RPMI7951 (cell line): ENCODE measurements around the gene NHLRC1. TPM values are rescaled to one million over a fixed set of nuclear protein-coding genes. Genes with fewer than 3 reads are reported as not detected.
"Not testable (repeated sequence)": the region's sequence is repeated elsewhere in the genome, so short reads cannot be mapped to it uniquely, and the experiment has no call there.

ENCODE experiments used
- DNase-seq: peaks from one replicate; pipeline ENCODE4 v3.0.0-alpha.2; 2012; ENCODE audit warnings: low read depth
- total RNA-seq: library from RNA; depleted of rRNA; stranded (reverse); fragments of >200 nt; shearing (Covaris generic); gene quantifications from 2 replicates; pipeline ENCODE4 v1.2.3, GENCODE V29; 2014; rRNA removed

NHLRC1 gene
- total RNA-seq = 2.1 and 2.2 TPM in 2 replicates

DNA sequence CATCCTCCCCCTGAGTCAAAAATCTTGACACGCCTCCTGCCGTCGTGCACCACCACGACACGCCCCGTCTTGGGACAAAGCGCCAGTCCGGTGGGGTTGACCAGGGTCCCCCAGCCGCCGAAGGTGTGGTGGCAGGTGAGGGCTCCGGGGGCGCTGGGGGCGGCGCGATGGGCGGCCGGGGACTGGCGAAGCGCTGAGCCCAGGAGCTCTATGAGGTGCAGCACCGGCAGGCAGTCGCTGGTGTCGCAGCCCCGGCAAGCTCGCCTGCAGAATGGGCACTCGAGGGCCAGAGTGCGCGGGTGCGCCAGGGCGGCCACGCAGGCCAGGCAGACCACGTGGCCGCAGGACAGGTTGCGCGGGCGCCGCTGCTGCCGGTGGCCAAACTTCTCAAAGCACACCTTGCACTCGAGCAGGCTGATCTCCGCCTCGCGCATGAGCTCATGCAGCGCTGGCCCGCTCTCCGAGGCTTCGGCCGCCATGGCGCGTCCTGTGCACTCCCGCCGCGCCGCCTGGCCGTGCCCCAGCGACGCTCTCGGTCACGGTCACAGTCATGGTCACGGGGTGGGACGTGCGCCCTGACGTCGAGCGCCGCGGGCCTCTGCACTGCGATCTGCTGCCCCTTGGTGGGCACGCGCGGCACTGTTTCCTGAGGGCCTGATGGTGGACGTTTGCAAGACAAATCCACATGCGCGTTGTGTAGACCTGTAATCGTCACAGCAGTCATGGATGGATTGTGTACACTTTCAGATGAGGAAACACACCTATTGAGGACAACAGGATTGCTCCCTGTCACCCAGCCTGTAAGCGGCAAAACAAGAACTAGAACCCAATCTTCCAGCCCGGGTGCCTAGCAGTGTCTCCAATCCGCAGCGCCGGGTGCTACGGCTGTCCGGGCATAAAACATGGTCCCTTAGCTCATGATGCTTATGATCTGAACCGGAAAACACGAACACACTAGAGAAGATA, at the start of gene NHLRC1:
Gene NHLRC1 (minus strand): TSS at position 550 of the 966 bp plus-strand sequence. CDS start 71 bp downstream, at position 479.
- peak; percentile 87 for DNase-seq

GRCh38 chr6:18171871-18172270, 49.4 kb upstream of the NHLRC1 start:
- DNase-seq = no peak

- DNase-seq = no peak
Measured at GRCh38 chr6:18168264-18168663, 45.8 kb upstream of the NHLRC1 start.

DNA sequence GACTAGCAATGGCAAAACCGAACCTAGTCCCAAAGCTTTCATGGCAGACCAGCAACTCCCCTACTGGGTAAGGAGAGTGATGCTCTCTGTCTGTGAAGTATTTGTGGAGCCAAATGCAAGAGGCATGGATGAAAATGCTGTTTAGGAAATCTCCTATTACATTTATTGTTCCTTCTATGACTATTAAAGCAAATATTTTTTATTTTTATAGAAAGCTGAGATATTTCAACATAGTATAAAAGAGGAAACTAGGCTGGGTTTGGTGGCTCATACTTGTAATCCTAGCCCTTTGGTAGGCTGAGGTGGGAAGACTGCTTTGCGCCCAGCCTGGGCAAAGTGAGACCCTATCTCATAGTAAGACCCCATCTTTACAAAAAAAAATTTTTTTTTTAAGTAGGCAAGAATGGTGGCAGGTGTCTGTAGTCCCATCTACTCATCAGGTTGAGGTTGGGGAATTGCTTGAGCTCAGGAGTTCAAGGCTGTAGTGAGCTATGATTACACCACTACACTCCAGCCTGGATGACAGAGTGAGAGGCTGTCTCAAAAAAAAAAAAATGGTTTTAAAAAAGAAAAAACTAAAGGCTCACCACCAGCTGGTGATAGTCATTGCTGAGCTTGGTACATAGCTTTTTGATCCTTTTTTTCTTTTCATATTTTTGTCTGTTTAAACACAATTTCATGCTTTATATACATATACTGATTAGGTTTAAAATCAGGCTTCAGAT, 44.0 kb upstream of the NHLRC1 start:
- DNase-seq = no peak

- DNase-seq = no peak
Measured at GRCh38 chr6:18165751-18166150, 43.3 kb upstream of the NHLRC1 start.

DNA sequence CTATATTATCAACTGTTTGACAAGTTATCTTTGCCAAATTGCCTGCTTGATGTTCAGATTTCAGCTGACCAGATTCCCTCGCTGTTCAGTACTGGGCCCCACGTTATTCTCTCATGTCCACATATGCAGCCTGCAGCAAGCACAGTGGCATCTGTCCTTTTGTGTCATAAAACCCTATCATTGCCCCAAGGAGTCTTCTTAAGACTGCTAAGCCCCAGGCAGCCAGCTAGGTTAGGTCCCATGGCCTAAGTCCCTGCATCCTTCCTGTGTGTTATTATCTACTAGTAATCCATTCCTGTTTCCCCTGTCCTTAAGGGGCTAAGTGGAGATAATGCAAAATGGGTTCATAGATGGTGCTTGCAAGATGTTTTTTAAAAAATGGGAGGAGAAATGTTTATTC, 39.9 kb upstream of the NHLRC1 start:
- DNase-seq = no peak

DNA sequence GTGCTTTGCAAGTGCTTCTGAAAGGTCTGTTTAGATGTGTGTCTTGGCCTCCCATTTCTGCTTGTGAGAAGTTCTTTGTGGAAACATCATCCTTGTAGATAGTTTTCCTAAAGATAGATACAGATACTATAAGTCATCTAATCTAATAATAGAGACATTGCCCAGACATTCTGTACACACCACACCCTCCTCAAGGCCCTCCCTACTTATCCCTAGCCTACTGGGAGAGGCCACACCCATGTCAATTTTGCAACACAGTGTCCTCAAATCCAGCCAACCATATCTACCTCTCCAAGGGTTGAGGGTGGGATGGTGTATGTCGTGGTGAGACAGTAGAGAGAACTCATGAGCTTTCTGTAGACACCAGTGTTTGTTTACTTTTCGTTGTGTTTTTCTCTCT, 39.0 kb upstream of the NHLRC1 start:
- no peak for DNase-seq

GRCh38 chr6:18160911-18161310, 38.4 kb upstream of the NHLRC1 start:
- DNase-seq = no peak

- DNase-seq = peak; percentile 46
Measured at GRCh38 chr6:18155864-18156421, 33.5 kb upstream of the NHLRC1 start.

DNA sequence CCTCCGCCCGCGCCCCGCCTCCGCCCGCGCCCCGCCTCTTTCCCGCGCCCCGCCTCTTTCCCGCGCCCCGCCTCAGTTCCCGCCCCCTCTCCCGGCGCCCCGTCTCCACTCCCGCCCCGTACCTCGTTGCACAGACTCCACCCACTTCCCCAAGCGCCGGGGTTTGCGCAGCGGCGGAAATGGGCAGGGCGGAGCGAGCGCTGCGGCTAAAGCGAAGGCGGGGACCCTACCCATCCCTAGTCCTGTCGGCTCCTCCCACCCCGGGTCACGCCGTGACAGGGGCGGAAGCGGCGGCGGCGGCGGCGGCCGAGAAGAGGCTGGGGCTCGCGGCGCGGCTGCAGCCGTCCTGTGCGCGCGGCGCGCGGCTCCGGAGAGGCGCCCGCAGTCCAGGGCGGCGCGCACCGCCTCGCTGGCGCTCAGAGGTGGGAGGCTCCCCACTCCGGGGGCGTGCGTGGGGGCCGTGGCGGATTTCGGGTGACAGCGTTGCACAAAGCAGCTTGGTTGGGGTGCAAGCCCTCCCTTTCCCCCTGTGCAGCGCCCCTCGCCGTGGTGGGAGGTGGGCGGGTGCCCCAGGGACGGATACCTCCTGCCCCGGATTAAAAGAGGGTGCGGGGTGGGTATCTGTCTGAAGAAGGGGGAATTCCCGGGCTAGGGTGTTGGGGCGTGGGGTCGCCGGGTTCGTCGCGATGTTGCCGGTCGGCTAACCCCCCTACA, 32.8 kb upstream of the NHLRC1 start, which contains the start of gene KDM1B:
Gene KDM1B (plus strand): TSS at position 273 of the 714 bp plus-strand sequence. CDS start 4,474 bp downstream, outside the sequence.
- peak; percentile 97 for DNase-seq

GRCh38 chr6:18154507-18155149, 32.2 kb upstream of the NHLRC1 start, which contains the start of gene TPMT:
TPMT (minus strand) TSS chr6:18155077; CDS start chr6:18149127, 5,950 bp downstream.
- no peak for DNase-seq

GRCh38 chr6:18153311-18153703, 30.8 kb upstream of the NHLRC1 start:
- DNase-seq = no peak

- no peak for DNase-seq
Measured at GRCh38 chr6:18151801-18152200, 29.3 kb upstream of the NHLRC1 start.

DNA sequence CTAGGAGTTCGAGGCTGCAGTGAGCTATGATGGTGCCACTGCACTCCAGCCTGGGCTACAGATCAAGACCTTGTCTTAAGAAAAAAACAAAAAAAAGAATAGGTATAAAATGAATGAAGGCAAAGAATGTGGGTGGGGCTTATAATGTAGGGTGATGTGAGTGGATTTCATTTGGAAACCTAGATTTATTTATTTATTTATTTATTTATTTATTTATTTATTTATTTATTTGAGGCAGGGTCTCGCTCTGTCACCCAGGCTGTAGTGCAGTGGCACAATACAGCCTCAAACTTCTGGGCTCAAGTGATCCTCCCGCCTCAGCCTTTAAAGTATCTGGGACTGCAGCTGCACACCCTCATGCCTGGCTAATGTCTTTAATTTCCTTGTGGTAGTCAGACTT, 28.9 kb upstream of the NHLRC1 start:
- DNase-seq = not testable (repeated sequence)

- DNase-seq = peak; percentile 49
Measured at GRCh38 chr6:18148304-18149025, 26.0 kb upstream of the NHLRC1 start.

DNA sequence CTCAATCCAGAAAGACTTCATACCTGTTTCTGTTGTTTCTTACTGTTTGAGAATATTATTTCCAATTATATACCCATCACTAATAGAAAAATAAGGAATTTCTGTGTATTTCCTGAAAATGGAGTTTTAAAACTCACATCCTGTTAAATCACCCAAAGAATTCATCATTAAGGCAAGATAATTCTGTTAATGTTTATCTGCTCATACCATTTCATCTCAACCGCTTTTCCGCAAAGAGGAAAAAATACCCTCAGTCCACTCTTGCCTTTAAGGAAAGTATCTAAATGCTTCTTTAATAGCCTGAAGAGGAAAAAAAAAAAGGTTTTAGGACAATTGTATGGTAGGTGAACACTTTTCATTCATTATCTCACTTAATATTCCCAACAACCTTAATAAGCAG, 25.1 kb upstream of the NHLRC1 start:
- no peak for DNase-seq

- DNase-seq = no peak
Measured at GRCh38 chr6:18147160-18147559, 24.7 kb upstream of the NHLRC1 start.

DNA sequence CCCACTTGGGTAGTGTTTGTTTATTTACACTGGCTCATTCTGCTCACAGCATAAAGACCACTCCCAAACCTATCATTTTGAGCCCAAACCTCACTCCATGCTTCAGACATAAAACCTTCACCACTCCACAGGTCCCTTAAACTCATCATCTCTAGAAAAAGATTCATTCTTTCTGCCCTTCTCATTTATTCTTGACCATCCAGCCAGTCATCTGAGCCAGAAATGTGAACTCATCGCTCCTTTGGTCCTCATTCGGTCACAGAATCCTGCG, 20.0 kb upstream of the NHLRC1 start:
- DNase-seq = no peak

- DNase-seq = no peak
Measured at GRCh38 chr6:18141805-18142590, 19.5 kb upstream of the NHLRC1 start.
